NOMO-1 (cell line): ENCODE results near the gene KRTAP12-2.
"Not testable (repeated sequence)": the region's sequence is repeated elsewhere in the genome, so short reads cannot be mapped to it uniquely, and the experiment has no call there.

Experiments
- DNase-seq, 2 experiments: peaks; one replicate each; lab custom pipeline; 2025; ENCODE audit not compliant: unreplicated experiment in 2 of 2; lab: John Stamatoyannopoulos, UW

The KRTAP12-2 gene

GRCh38 chr21:44686000-44686781 is 19.5 kb upstream of the KRTAP12-2 start:
- no peak for DNase-seq

GRCh38 chr21:44685050-44685449 is 18.3 kb upstream of the KRTAP12-2 start:
- DNase-seq, result not testable (repeated sequence)

GRCh38 chr21:44684483-44684882 is 17.8 kb upstream of the KRTAP12-2 start:
- no peak for DNase-seq

GRCh38 chr21:44684077-44684476 is 17.4 kb upstream of the KRTAP12-2 start:
- no peak for DNase-seq

GRCh38 chr21:44682580-44683151 is 15.9 kb upstream of the KRTAP12-2 start:
- no peak for DNase-seq

GRCh38 chr21:44681861-44682579 is 15.3 kb upstream of the KRTAP12-2 start, which contains the start of gene KRTAP12-1:
Gene KRTAP12-1, minus strand, starts transcription at chr21:44682163. Its CDS starts 40 bp downstream, at chr21:44682123.
- no peak for DNase-seq

GRCh38 chr21:44681152-44681551 is 14.4 kb upstream of the KRTAP12-2 start:
- no peak for DNase-seq

GRCh38 chr21:44677881-44678280 is 11.2 kb upstream of the KRTAP12-2 start:
- no peak for DNase-seq

GRCh38 chr21:44671911-44672310 is 5.2 kb upstream of the KRTAP12-2 start:
- no peak for DNase-seq

GRCh38 chr21:44670642-44671432 is 4.1 kb upstream of the KRTAP12-2 start:
- no peak for DNase-seq

GRCh38 chr21:44667612-44668011 is 885 bp upstream of the KRTAP12-2 start:
- DNase-seq, result no peak

- DNase-seq, result no peak
Measured at GRCh38 chr21:44664691-44665090, 2.0 kb downstream of the KRTAP12-2 start.

- DNase-seq, result not testable (repeated sequence)
Measured at GRCh38 chr21:44661567-44661966, 5.2 kb downstream of the KRTAP12-2 start.

- DNase-seq, result peak; percentile 1 to 7
Measured at GRCh38 chr21:44658913-44659595, 7.7 kb downstream of the KRTAP12-2 start.

GRCh38 chr21:44658541-44658910 is 8.2 kb downstream of the KRTAP12-2 start:
- DNase-seq, result no peak

- DNase-seq, result no peak
Measured at GRCh38 chr21:44657635-44658540, 8.8 kb downstream of the KRTAP12-2 start, which contains the start of gene KRTAP12-3. Gene KRTAP12-3, plus strand, starts transcription at chr21:44657932. Its CDS starts 48 bp downstream, at chr21:44657980.

- no peak for DNase-seq
Measured at GRCh38 chr21:44656868-44657267, 9.9 kb downstream of the KRTAP12-2 start.

- no peak for DNase-seq
Measured at GRCh38 chr21:44654576-44655175, 12.1 kb downstream of the KRTAP12-2 start, which contains the start of gene KRTAP12-4. Gene KRTAP12-4, minus strand, starts transcription at chr21:44654659. Its CDS starts 45 bp downstream, at chr21:44654614.
